HEK293T (cell line): ENCODE results near the gene NEK9.

Experiments used
- CTCF ChIA-PET: fragments of 350-600 bp; formaldehyde crosslinking; extraction: SDS; loops from one replicate; lab custom pipeline; 2021; ENCODE audit warnings: antibody characterized with exemption, inconsistent platforms; lab: Yijun Ruan, JAX
- POLR2A ChIA-PET: fragments of 350-600 bp; formaldehyde crosslinking; extraction: SDS; loops from one replicate; lab custom pipeline; 2020; ENCODE audit warnings: antibody characterized with exemption, inconsistent platforms; lab: Yijun Ruan, JAX
- DNase-seq: peaks from one replicate; pipeline ENCODE4 v3.0.0; 2012; ENCODE audit warnings: mixed read lengths; ENCODE audit errors: extremely low spot score
- ARNT ChIP-seq: fragments of 450-650 bp; IDR thresholded peaks from 2 replicates; pipeline ENCODE4 v1.6.1; 2017; ENCODE audit warnings: mild to moderate bottlenecking
- BHLHE40 ChIP-seq: fragments of 450-650 bp; IDR thresholded peaks from 2 replicates; pipeline ENCODE4 v1.6.1; 2016; ENCODE audit warnings: mild to moderate bottlenecking, moderate library complexity, borderline replicate concordance
- CTBP1 ChIP-seq: fragments of 450-650 bp; IDR thresholded peaks from 2 replicates; pipeline ENCODE4 v1.6.1; 2016; ENCODE audit warnings: borderline replicate concordance
- ELF4 ChIP-seq: fragments of 450-650 bp; IDR thresholded peaks from 2 replicates; pipeline ENCODE4 v1.6.1; 2017; ENCODE audit warnings: antibody characterized with exemption
- FOXA1 ChIP-seq: fragments of 450-650 bp; IDR thresholded peaks from 2 replicates; pipeline ENCODE4 v1.6.1; 2016; ENCODE audit warnings: mild to moderate bottlenecking
- FOXK2 ChIP-seq: fragments of 450-650 bp; IDR thresholded peaks from 2 replicates; pipeline ENCODE4 v1.6.1; 2016; ENCODE audit warnings: mild to moderate bottlenecking
- FOXM1 ChIP-seq: fragments of 450-650 bp; IDR thresholded peaks from 2 replicates; pipeline ENCODE4 v1.6.1; 2017; ENCODE audit warnings: mild to moderate bottlenecking, borderline replicate concordance
- HDGF ChIP-seq: fragments of 450-650 bp; IDR thresholded peaks from 2 replicates; pipeline ENCODE4 v1.6.1; 2017; ENCODE audit warnings: antibody characterized with exemption, borderline replicate concordance
- L3MBTL2 ChIP-seq: fragments of 450-650 bp; conservative IDR thresholded peaks from 2 replicates; pipeline ENCODE4 v1.6.1; 2016; ENCODE audit warnings: mild to moderate bottlenecking
- LEF1 ChIP-seq: fragments of 450-650 bp; IDR thresholded peaks from 2 replicates; pipeline ENCODE4 v1.6.1; 2017; ENCODE audit warnings: mild to moderate bottlenecking, borderline replicate concordance
- NFRKB ChIP-seq: fragments of 450-650 bp; IDR thresholded peaks from 2 replicates; pipeline ENCODE4 v1.6.1; 2016; ENCODE audit warnings: mild to moderate bottlenecking, moderate library complexity
- SP1 ChIP-seq: fragments of 450-650 bp; IDR thresholded peaks from 2 replicates; pipeline ENCODE4 v1.6.1; 2017
- SUZ12 ChIP-seq: fragments of 450-650 bp; IDR thresholded peaks from 2 replicates; pipeline ENCODE4 v1.6.1; 2016; ENCODE audit warnings: mild to moderate bottlenecking
- TARDBP ChIP-seq: fragments of 450-650 bp; IDR thresholded peaks from 2 replicates; pipeline ENCODE4 v1.6.1; 2016
- ZNF384 ChIP-seq: fragments of 450-650 bp; IDR thresholded peaks from 2 replicates; pipeline ENCODE4 v1.6.1; 2016
- TF ChIP-seq, protein P1 (sequence below): fragments of 450-650 bp; IDR thresholded peaks from 2 replicates; pipeline ENCODE4 v1.6.1; 2016

The NEK9 gene

GRCh38 chr14:75053396-75054291 lies 73.2 kb downstream of the NEK9 start:
- TF ChIP-seq LEF1 = no peak
- no peak for TF ChIP-seq ZNF384
- TF ChIP-seq CTBP1 = no peak
- no peak for TF ChIP-seq BHLHE40
- TF ChIP-seq FOXK2 = no peak
- no peak for DNase-seq
- CTCF ChIA-PET = no interaction called here
- POLR2A ChIA-PET = no interaction called here

DNA sequence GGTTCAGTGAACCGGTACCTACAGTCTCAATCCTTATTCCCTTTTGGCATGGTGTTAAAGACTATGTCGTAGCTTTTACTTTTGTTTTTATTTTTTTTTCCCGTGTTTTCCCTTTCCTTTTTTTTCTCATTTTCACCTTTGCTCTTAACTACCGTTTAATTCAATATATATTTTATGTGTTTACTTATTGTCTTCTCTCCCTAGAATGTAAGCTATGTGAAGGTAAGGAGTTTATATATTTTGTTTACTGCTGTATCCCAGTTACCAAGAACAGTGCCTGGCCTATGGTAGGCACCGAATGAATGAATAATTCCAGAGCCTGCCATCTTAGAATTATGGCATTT lies 75.3 kb downstream of the NEK9 start:
- ChIA-PET POLR2A (no interaction called here), CTCF (interaction anchor here (0.6 kb wide), 1 partner anchor 293 kb away, joined by 8 read pairs; no protein-coding TSS in a partner anchor)
- no peak for TF ChIP-seq ARNT
- TF ChIP-seq LEF1 = no peak
- TF ChIP-seq SUZ12 = no peak
- TF ChIP-seq ELF4 = no peak
- TF ChIP-seq FOXA1 = no peak
- no peak for TF ChIP-seq FOXM1
- TF ChIP-seq ZNF384 = no peak
- no peak for TF ChIP-seq L3MBTL2
- no peak for TF ChIP-seq TARDBP
- no peak for TF ChIP-seq NFRKB
- TF ChIP-seq, protein P1, sequence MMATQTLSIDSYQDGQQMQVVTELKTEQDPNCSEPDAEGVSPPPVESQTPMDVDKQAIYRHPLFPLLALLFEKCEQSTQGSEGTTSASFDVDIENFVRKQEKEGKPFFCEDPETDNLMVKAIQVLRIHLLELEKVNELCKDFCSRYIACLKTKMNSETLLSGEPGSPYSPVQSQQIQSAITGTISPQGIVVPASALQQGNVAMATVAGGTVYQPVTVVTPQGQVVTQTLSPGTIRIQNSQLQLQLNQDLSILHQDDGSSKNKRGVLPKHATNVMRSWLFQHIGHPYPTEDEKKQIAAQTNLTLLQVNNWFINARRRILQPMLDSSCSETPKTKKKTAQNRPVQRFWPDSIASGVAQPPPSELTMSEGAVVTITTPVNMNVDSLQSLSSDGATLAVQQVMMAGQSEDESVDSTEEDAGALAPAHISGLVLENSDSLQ = no peak
- TF ChIP-seq FOXK2 = no peak
- no peak for DNase-seq

GRCh38 chr14:75050852-75051555 lies 75.8 kb downstream of the NEK9 start, which contains the start of gene MLH3:
TSS of gene MLH3 (minus strand) at chr14:75051467. CDS start at chr14:75049655, 1,812 bp downstream.
- TF ChIP-seq SUZ12 (no peak), LEF1 (no peak), TARDBP (no peak), ARNT (no peak)

DNA sequence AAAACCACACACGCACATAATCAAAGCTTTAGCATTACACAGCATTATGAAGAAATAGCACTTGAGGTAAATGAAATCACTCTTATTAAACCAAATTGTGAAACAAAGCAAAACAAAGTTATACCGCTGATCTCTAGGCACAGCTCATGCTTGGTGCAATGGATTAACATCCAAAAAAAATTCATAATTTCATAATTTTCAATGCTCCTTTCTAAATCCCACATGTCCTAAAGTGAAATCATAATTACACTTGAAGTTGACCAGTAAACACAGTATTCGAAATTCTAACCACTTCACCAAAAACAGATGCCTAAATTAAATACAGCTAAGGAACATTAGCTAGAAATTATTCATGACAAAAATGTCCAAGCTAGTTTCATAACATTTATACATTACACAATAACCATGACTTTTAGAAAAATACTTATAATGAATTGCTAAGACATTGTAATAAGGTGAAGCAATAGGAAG lies 77.1 kb downstream of the NEK9 start:
- TF ChIP-seq SP1 (no peak), BHLHE40 (no peak), CTBP1 (no peak), ARNT (no peak), SUZ12 (no peak), FOXM1 (no peak), LEF1 (no peak), L3MBTL2 (no peak), FOXK2 (no peak), TARDBP (no peak), ZNF384 (no peak), HDGF (no peak), NFRKB (no peak), FOXA1 (no peak)
- TF ChIP-seq, protein P1 = no peak
- CTCF ChIA-PET = no interaction called here
- POLR2A ChIA-PET = interaction anchor here (3.7 kb wide), 1 partner anchor 14 kb away, joined by 14 read pairs; the partner anchor contains the start of gene ACYP1
- DNase-seq = no peak

More at GRCh38 chr14:75050852-75051555, 75.8 kb downstream of the NEK9 start, which contains the start of gene MLH3:
- ChIA-PET POLR2A (interaction anchor here (3.7 kb wide), 1 partner anchor 13 kb away, joined by 14 read pairs; the partner anchor contains the start of gene ACYP1), CTCF (interaction anchor here (0.6 kb wide), 1 partner anchor 293 kb away, joined by 8 read pairs; no protein-coding TSS in a partner anchor)
- no peak for DNase-seq

- DNase-seq = no peak
- TF ChIP-seq ZNF384 (no peak), FOXM1 (no peak), NFRKB (no peak), SUZ12 (no peak), SP1 (no peak), HDGF (no peak), CTBP1 (no peak), ARNT (no peak), FOXK2 (no peak), BHLHE40 (no peak), LEF1 (no peak), TARDBP (no peak)
- TF ChIP-seq, protein P1 = no peak
- ChIA-PET CTCF (no interaction called here), POLR2A (interaction anchor here (3.7 kb wide), 1 partner anchor 14 kb away, joined by 14 read pairs; the partner anchor contains the start of gene ACYP1)
These were observed 77.7 kb downstream of the NEK9 start for GRCh38 chr14:75049136-75049535.

DNA sequence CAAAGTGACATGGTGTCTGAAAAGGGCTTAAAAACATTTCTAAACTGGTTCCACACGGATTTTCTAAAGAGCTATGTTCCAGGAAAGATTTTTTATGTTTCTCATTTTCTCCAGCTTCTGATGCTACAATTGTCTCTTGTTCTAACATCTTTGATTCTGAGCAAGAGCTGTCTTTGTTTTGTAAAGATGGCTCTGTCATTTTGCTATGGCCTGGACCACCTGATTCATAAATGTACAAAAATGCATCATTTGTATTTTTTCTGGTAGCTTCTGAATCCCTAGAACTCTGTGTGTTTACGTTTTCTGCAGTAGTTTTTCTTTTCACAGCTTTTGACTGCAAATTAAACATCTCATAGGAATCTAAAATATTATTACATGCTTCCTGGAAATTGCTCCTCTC lies 78.7 kb downstream of the NEK9 start:
- DNase-seq = no peak
- ChIA-PET CTCF (no interaction called here), POLR2A (interaction anchor here (0.7 to 3.7 kb wide), 2 partner anchors 15 to 125 kb away, joined by 3 to 14 read pairs; partner anchors contain the start of genes ACYP1 and RPS6KL1)
- TF ChIP-seq ZNF384 (no peak), FOXM1 (no peak), L3MBTL2 (no peak), SUZ12 (no peak)
